Uterus (tissue), 4 donors: Measurements from ENCODE around the gene MYD88. TPM values are rescaled to one million over a fixed set of nuclear protein-coding genes. Genes with fewer than 3 reads are reported as not detected.

Experiments
- DNase-seq, 2 donors: peaks; one replicate each; pipeline ENCODE4 v3.0.0-alpha.2; 2019 to 2020
- H3K27ac ChIP-seq, 2 donors: fragments of 200-600 bp; sonication (generic); 1 replicate in 1 of 2; 2 replicates in 1 of 2; pipeline ENCODE4 v1.5.1; 2016 to 2018
- H3K27me3 ChIP-seq, 2 donors: fragments of 200-600 bp; sonication (generic); one replicate each; pipeline ENCODE4 v1.5.1; 2018 to 2019; ENCODE audit warnings: control low read depth in 1 of 2
- H3K36me3 ChIP-seq, 2 donors: fragments of 200-600 bp; sonication (generic); one replicate each; pipeline ENCODE4 v1.5.1; 2019; ENCODE audit warnings: control low read depth in 1 of 2
- H3K4me1 ChIP-seq, 2 donors: fragments of 200-600 bp; sonication (generic); one replicate each; pipeline ENCODE4 v1.5.1; 2018 to 2019; ENCODE audit warnings: control low read depth in 1 of 2
- H3K4me3 ChIP-seq, 2 donors: fragments of 200-600 bp; sonication (generic); 1 replicate in 1 of 2; 2 replicates in 1 of 2; pipeline ENCODE4 v1.5.1; 2018 to 2019; ENCODE audit warnings: mild to moderate bottlenecking in 1 of 2
- H3K9me3 ChIP-seq, 2 donors: fragments of 200-600 bp; sonication (generic); one replicate each; pipeline ENCODE4 v1.5.1; 2019; ENCODE audit warnings: control low read depth in 1 of 2
- CTCF ChIP-seq, 4 experiments: fragments of 200-600 bp in 2 of 4; fragments of 450-650 bp in 2 of 4; sonication (generic) in 2 of 4; IDR thresholded peaks; one replicate each; pipeline ENCODE4 v1.5.1; 2016 to 2019; ENCODE audit warnings: antibody characterized with exemption in 4 of 4, mild to moderate bottlenecking in 2 of 4, moderate library complexity in 1 of 4
- POLR2A ChIP-seq, 2 donors: fragments of 450-650 bp; IDR thresholded peaks; one replicate each; pipeline ENCODE4 v1.6.1; 2016; ENCODE audit warnings: antibody characterized with exemption in 2 of 2, mild to moderate bottlenecking in 1 of 2, moderate library complexity in 1 of 2
- intact Hi-C: fragments of 100-400 bp; cut with DNase I; formaldehyde crosslinking; loops from one replicate; pipeline ENCODE4 v1.15.1; 2023; ENCODE audit warnings: low total_unique reads
- total RNA-seq, 4 donors: library from RNA; depleted of rRNA in 3 of 4; stranded (reverse); fragments of >200 nt in 3 of 4; gene quantifications; one replicate each; pipeline versions ENCODE4 v1.1.0 to v1.2.4, GENCODE V29; 2014 to 2023
- donor health status: DM: yes; HTN: yes; CAD: no.

The MYD88 gene
- total RNA-seq, 4 donors from 2014 or later, result 2.0 to 30.9 (median 22.3) TPM

DNA sequence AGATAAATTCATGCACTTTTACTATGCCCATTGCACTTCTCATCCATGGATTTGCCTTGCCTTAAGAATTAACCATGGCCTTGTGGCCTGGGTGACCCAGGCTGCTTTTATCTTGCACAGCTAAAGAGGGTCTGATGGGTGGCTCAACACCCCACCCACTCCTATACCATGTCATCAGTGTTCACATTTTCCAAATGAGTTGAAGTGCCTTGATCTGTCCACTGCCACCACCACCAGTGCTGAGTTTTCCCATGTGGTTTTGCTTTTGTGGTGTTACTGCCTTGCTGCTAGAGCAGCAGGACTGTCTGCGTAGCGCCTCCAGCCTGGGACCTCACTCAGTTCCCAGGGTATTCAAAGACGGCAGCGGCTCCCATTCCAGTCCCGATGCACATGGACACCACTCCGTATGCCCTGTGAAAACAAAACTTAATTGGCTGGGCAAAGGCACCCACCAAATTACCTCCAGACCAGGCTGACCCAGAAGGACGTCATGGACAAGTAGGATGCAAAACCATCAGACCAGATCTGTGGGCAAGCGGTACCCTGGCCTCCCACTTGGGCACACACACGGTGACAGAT, 15.7 kb upstream of the MYD88 start:
- Histone ChIP-seq H3K4me1 (no peaks in the 10 kb centered on the region), H3K36me3 (no peaks in the 10 kb centered on the region), H3K9me3 (no peaks in the 10 kb centered on the region), H3K4me3 (no peak overlapping the region), H3K27ac (no peak overlapping the region), H3K27me3 (no peaks in the 10 kb centered on the region)
- intact Hi-C loops, result no loop called here
- TF ChIP-seq POLR2A (IDR thresholded peaks at IDR 0.05), result no peak
- no peak for TF ChIP-seq CTCF (IDR thresholded peaks at IDR 0.05)
- no peak for DNase-seq

DNA sequence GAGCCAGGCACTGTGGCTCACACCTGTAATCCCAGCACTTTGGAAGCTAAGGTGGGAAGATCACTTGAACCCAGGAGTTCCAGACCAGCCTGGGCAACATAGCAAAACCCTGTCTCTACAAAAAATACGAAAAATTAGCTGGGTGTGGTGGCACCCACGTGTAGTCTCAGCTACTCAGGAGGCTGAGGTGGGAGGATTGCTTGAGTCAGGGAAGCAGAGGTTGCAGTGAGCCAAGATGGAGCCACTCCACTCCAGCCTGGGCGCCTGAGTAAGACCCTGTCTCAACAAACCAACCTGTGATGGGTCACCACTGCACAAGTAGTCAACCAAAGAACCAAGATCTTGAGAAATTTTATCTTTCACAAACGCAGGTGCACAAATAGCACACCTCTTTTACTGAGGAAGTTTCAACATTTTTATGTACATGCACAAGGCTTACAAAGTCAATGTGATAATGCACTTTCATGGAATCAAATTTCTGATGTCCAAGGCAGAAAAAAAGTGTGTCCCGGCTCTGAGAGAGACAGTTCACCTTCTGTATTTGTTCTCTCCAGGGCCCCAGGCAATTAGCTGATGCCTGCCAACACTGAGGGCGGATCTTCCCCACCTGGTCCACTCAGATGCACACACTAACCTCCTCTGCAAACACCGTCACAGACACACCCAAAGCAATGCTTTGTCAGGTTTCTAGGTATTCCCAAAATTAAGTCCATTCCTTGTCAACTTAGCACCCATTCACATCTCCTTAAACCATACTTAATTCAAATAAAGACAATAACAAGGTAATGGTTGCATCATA, 13.9 kb upstream of the MYD88 start:
- TF ChIP-seq CTCF (IDR thresholded peaks at IDR 0.05), result no peak
- TF ChIP-seq POLR2A (IDR thresholded peaks at IDR 0.05), result no peak
- Histone ChIP-seq H3K27ac (no peak overlapping the region), H3K9me3 (no peaks in the 10 kb centered on the region), H3K4me1 (no peaks in the 10 kb centered on the region), H3K4me3 (no peak overlapping the region), H3K36me3 (no peaks in the 10 kb centered on the region), H3K27me3 (no peaks in the 10 kb centered on the region)
- intact Hi-C loops, result no loop called here
- DNase-seq, result no peak

DNA sequence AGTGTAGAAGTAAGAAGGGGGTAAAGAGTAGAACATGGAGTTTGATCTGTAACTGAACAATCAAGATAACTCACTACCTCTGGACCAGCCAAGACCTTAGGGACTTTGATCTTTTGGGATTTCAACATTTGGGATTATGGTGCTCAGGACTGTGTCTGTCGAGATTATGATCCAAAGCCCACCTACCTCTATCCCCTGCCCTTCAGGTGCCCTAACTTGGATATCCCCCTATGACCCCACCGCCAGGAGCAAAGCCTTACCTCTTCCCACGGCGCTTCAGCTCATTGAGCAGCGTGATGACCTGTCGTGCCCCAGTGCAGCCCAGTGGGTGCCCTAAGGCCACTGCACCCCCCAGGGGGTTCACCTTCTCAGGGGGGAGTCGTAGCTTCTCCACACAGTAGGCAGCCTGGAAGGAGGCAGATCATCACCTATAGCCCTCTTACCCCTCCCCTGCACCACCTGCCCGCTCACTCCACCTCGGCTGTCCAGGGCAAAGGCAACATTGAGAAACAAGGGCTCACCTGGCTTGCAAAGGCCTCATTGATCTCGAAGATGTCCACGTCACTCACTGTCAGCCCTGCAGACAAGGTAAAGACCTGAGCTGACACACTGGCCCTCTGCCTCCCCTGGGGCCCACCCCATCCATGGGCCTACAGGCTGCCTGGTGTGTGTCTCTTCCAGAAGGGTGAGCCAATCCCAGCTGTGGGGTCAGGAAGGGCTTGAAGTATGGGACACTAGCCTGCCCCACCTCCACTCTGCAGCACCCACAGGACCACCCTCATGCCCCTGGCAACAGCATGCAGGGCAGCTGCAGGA, 12.9 kb upstream of the MYD88 start:
- Histone ChIP-seq H3K27me3 (no peaks in the 10 kb centered on the region), H3K4me1 (no peaks in the 10 kb centered on the region), H3K36me3 (no peaks in the 10 kb centered on the region), H3K4me3 (no peak overlapping the region), H3K9me3 (no peaks in the 10 kb centered on the region), H3K27ac (no peak overlapping the region)
- intact Hi-C loops, result no loop called here
- DNase-seq, result no peak
- TF ChIP-seq POLR2A (IDR thresholded peaks at IDR 0.05) (no peak), CTCF (IDR thresholded peaks at IDR 0.05) (no peak)

DNA sequence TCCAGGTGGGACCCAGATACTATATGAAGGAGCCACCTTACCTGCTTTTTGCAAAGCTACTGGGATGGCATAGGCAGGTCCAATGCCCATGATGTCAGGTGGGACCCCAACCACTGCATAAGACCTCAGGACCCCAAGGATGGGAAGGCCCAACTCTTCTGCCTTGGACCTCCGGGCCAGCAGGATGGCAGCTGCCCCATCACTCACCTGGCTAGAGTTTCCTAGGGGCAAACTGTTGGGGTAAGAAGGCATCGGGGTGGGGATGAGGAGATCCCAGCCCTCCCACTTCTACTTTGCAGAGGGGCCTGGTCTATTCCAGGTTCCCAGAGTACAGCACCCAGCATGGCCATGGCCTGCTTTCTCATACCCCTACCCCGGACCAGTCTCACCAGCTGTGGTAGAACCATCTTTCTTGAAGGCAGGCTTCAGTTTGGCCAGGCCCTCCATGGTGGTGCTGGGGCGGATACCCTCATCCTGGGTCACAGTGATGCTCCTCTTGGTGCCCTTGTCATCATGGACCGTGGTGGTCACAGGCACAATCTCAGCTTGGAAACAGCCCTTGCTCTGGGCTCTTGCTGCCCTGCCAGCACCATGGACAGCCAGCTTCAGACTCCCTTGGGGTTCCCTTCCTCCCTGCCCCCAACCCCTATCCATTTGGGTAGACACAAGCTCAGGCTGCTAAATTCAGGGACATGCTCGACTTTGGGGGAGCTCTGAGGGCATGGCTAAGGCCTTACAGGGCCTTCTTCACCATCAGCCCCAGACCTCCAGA, 12.2 kb upstream of the MYD88 start:
- intact Hi-C loops, result no loop called here

More for the DNA sequence above, 12.2 kb upstream of the MYD88 start:
- H3K36me3 ChIP-seq, result no peaks in the 10 kb centered on the region
- no peaks in the 10 kb centered on the region for H3K27me3 ChIP-seq
- TF ChIP-seq CTCF (IDR thresholded peaks at IDR 0.05) (no peak), POLR2A (IDR thresholded peaks at IDR 0.05) (no peak)
- H3K4me3 ChIP-seq, result no peak overlapping the region
- DNase-seq, result no peak
- H3K9me3 ChIP-seq, result no peaks in the 10 kb centered on the region
- no peak overlapping the region for H3K27ac ChIP-seq
- H3K4me1 ChIP-seq, result no peaks in the 10 kb centered on the region
